ENCODE results near the gene ACADSB.

- TF ChIP-seq CTCF (IDR thresholded peaks at IDR 0.05) (no peak), ZFX (IDR thresholded peaks at IDR 0.05; ENCODE audit: borderline replicate concordance) (no peak)
Observed at GRCh38 chr10:123007558-123008354, 1.1 kb upstream of the ACADSB start.

Measured in 22Rv1 (cell line).